GM21619 (cell line): ENCODE results near the gene RAE1.

Experiments used
- ATAC-seq: cut with Tn5 transposase; IDR thresholded peaks from one replicate; pipeline ENCODE4 v1.9.1; 2021; ENCODE audit not compliant: unreplicated experiment

Gene RAE1

DNA sequence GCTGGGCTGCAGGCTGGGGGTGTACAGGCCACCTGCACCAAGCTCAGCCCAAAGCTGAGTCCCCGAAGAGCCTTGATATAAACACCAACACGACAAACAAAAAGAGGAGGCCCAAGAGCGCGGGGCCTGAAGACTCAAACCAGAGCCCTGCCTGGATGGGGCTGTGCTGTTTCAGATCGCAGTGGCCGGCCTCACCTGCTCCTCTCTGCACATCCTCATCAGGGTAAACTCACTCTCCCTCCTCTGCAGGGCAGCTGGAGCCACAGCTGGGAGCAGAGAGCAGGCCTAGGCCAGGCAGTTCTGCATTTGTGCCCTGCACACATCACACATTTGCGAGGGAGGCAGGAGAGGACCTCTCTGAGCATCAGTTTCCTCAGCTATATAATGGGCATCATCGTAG is 36.4 kb downstream of the RAE1 start:
- ATAC-seq: no peak

- no peak for ATAC-seq
These were observed 36.9 kb downstream of the RAE1 start for GRCh38 chr20:57387945-57388371.

DNA sequence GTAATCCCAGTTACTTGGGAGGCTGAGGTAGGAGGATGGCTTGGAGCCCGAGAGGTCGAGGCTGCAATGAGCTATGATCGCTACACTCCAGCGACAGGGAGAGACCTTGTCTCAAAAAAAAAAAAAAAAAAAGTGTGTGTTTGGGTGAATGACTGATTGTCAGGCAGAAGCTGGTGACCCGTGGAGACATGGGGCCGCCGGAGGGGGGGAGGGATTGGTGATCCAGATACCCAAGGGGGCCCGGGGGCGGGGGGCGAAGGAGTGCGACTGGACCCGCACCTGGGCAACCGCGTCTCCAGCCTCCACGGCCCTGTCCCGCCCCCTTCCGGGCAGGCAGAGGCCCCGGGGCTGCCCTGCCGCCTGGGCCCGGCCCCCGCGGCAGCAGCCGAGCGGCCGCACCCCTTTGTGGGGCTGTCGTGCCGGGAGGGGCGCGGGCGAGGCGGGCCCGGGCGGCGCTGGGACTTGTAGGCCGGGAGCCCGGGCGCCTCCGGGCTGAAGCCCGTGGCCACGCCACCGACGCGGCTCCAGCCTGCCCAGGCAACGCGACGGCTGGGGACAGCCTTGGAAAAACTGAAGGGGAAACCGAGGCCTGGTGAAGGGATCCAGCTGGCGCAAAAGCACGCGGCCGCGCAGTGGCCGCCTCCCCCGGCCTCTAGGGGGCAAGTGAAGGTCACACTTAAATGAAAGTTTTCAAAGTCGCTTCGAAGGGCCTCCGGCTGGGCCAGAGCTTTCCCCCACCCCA is 38.1 kb downstream of the RAE1 start:
- no peak for ATAC-seq

GRCh38 chr20:57389695-57390603 is 38.9 kb downstream of the RAE1 start:
- ATAC-seq: no peak

DNA sequence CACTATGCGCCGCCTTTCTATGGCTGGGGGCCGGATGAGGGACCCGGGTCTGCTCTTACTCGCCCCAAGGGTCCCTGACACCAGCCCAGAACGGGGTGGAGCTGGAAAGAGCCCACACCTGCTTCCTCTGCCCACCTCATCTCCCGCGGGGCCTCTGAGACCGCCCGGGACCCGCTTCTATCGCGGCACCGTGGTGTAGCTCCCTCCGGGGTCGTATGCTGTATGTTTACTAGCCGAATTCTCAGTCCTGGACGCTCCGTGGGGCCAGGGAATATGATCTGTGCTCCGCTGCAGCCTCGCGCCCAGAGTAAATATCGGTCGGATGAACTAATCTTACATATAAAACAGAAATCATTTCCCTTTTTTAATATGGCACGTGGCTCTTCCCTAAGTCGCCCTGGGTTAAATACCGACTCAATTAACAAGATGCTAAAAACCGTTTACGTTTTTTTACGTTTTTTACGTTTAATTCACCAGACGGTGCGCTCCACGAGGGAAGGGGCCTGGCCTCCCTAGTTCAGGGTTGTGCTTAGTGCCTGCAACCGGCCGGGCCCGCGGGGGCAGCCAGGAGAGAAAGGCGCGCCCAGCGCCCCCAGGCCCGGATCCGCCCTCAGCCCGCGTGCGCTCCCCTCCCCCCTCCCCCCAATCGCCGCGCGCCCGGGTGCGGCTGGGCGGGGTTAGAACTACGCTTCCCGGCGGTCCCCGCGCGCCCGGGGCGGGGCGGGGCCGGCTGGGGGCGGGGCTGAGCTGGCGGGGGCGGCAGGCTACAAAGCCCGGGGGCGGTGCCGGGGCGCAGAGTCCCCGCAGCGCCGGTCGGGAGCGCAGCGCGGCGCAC is 39.8 kb downstream of the RAE1 start, which contains the start of gene RBM38:
Gene RBM38 (plus strand): TSS at position 793 of the 835 bp plus-strand sequence. CDS start 186 bp downstream, outside the sequence.
- peak; percentile 34 for ATAC-seq

GRCh38 chr20:57391439-57392301 is 40.6 kb downstream of the RAE1 start:
- ATAC-seq: peak; percentile 3

- ATAC-seq: peak; percentile 19
These were observed 41.6 kb downstream of the RAE1 start for GRCh38 chr20:57392512-57393271.

GRCh38 chr20:57393321-57394120 is 42.5 kb downstream of the RAE1 start:
- ATAC-seq: no peak

DNA sequence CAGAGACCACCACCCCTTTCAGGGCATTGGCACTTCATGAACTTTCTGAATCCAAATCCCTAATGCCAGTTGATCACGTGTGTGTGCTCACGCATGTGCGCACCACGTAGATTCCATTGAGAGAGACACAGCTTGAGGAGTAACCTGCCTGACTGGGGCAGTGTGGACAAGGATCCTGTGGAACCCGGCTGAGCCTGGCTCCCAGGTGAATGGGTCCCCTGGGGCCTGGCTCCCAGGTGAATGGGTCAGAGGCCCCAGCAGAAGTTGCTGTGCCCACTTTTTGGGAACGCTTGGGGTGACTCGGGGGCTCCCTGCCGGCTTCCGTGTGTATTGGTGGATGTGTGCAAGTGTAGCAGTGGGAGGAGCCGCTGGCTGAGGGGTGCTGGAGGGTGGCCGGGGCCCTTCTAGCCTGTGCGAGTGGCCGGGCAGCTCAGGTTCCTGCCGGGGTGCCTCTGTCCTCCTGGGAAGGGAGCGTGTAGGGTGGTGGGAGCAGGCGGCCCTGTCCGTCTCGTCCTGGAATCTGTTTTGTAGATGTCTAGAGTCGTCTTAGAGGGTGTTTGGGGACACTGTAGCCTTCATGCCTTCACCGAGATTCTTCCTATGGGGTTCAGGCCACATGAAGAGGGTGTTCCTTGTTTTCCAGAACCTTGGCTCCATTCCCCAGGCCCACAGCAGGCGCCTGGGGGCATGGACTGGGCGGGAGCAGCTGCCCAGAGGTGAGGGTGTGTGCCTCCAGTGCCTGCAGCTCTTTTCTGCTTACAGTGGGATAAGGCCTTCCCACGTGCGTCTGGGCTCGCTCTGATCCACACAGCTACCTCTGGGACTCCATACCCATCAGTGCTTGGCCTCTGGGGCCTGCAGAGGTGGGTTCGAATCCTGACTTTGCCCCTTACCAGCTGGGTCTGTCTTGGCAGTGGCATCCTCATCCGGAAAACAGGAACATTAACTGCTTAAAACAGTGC is 43.3 kb downstream of the RAE1 start:
- no peak for ATAC-seq

- no peak for ATAC-seq
These were observed 44.3 kb downstream of the RAE1 start for GRCh38 chr20:57395111-57395966.

DNA sequence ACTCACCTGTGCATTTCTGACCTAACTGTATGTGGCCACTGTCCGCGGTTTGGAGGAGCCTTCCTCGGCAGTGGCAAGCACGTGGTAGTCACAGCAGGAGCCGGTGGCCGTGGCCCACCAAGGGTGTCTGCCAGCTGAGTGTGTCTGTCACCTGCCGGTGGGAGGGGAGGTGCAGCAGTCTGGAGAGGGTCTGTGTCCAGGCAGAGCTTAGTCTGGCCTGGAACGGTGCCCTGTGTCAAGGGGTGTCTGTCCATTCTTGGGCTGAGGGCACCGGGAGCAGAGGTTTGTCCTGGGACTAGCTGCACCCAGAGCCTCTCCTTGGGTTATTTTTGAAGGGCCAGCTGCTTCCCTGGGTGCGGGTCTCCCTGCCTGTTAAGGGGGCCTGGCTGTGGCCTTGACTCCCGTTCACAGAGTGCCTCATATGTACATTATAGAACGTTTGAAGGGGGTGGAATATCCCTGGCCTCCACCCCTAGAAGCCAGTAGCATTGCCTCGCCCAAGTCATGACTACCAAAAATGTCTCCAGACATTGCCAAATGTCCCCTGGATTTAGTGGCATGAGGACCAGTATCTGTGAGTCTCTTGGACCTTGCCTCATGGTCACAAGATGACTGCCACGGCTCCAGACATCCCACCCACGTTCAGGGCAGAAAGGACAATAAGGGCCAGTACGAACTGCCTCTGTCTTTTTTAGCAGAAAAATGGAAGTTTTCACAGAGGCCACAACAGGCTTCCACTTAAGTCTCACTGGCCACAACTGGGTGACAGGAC is 45.3 kb downstream of the RAE1 start:
- no peak for ATAC-seq

DNA sequence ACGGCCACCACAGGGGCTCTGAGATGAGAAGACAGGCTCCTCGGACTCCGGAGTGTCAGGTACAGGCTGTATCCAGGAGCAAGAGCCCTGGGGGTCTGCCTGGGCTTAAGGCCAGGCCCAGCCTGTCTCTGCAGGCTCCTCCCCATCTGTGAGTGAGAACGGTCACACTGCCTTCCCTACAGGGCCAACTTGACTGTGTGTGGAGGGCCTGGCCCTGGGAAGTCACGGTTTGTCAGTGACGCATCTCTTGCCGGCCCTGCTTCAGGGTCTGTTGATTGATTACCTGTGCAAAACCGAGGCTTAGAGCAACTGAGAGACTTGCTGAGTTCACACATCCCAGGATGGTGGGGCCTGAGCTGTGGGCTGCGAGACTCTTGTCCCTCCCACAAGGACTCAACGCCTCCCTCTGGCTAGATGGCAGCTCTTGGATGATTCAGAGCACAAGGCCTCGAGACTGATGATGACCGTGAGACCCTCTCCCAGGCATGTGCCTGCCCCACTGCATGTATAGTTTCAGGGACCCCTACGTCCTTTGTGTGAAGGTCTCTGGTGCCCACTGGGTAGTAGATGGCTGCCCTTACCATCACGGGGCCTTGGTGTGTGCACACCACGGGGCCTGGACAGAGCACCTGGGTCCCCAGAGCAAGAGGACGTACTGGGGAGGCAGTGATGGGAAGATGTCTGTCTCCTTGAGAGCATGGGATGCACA is 46.1 kb downstream of the RAE1 start:
- ATAC-seq: no peak

DNA sequence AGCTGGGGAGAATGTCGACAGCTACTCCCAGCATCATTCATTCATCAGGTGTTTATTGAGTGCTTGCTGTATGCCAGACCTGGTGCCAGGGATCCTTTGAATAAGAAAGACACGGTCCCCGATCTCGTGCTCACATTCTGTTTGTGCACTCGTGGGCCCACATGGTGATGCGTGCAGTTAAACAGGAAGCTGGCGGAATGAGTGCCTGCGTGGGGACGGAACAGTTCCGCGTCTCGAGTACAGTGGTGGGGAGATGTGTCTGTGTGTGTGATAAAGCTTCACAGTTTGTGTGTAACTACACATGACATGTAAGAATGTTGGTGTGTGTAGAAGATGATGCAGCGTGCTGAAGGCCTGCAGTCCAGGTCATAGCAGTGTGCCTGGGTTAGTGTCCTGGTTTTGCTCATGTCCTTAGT is 46.6 kb downstream of the RAE1 start:
- ATAC-seq: no peak

DNA sequence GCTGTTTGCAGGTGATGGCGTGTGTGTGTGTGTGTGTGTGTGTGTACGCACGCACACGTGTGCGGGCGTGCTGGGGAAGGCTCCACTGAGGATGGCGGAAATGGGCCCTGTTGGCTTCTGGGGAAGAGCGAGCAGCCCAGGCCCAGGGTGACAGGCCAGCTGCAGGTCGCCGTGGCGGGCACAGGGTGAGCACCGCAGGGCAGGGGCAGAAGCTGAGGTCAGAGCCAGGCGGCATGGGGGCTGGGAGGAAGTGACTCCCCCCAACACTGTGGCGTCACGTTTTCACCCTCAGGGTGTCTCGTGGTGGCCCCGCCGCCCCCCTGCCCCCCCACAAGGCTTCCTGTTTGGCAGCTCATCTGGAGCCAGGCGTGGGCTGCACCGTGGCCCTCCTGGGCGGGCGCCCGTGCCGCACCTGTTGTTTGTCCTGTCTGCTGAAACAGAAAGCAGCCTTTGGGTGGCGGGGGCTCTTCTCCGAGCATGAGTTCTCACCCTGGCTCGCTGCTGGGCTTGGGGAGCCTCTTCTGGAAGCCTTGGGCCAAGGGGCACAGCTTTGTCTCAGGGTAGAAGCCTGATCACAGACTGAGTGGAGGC is 47.3 kb downstream of the RAE1 start:
- peak; percentile 49 for ATAC-seq
